ENCODE results near the gene CDC42BPB.
A peak's percentile ranks its signal among the peaks of the same experiment; 100 is the strongest.

The CDC42BPB gene

DNA sequence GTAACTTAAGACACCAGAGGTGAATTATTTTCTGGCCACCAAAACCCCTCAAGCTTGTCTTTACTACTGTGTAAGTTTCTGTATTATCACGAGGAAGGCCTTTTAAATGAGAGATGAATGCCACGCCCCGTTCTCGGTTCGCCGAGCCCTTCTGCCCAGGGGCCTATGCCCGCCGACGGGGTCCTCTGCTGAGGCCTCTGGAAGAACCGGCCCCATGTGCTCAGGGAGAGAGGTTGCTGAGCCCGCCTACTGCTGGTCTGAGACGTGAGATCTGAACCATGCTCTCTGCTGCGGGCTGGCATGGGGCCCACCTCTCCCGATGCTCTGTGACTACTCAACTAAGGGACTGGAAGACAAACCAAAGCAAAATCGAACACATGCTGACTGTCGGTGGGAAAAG, 113.9 kb downstream of the CDC42BPB start:
- H3K27ac ChIP-seq (ENCODE audit: low read depth, low read length) = no peak overlapping the region
- no peak overlapping the region for H3K4me3 ChIP-seq (ENCODE audit: insufficient read depth, low read length, poor library complexity, severe bottlenecking)
- H3F3A ChIP-seq (ENCODE audit: insufficient read depth) = peaks cover 7% of the 10 kb centered on the region
- no peaks in the 10 kb centered on the region for H3K27me3 ChIP-seq (ENCODE audit: low read length)
- H3K79me2 ChIP-seq (ENCODE audit: insufficient read depth, low read length) = no peaks in the 10 kb centered on the region
- no peaks in the 10 kb centered on the region for H3K36me3 ChIP-seq (ENCODE audit: low read length)
- no peaks in the 10 kb centered on the region for H3K9me2 ChIP-seq (replicated peaks; ENCODE audit: insufficient read depth, low read length)
- no peaks in the 10 kb centered on the region for H4K20me1 ChIP-seq (ENCODE audit: low read depth, low read length)
- no peak overlapping the region for H2AFZ ChIP-seq (ENCODE audit: low read depth, low read length, severe bottlenecking)
- TF ChIP-seq, protein P1, sequence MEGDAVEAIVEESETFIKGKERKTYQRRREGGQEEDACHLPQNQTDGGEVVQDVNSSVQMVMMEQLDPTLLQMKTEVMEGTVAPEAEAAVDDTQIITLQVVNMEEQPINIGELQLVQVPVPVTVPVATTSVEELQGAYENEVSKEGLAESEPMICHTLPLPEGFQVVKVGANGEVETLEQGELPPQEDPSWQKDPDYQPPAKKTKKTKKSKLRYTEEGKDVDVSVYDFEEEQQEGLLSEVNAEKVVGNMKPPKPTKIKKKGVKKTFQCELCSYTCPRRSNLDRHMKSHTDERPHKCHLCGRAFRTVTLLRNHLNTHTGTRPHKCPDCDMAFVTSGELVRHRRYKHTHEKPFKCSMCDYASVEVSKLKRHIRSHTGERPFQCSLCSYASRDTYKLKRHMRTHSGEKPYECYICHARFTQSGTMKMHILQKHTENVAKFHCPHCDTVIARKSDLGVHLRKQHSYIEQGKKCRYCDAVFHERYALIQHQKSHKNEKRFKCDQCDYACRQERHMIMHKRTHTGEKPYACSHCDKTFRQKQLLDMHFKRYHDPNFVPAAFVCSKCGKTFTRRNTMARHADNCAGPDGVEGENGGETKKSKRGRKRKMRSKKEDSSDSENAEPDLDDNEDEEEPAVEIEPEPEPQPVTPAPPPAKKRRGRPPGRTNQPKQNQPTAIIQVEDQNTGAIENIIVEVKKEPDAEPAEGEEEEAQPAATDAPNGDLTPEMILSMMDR (IDR thresholded peaks at IDR 0.05; ENCODE audit: insufficient read depth, low read length, poor library complexity, severe bottlenecking) = no peak
- TF ChIP-seq EZH2phosphoT487 (conservative IDR thresholded peaks at IDR 0.05; ENCODE audit: low read length) = no peak
- H3K4me2 ChIP-seq (ENCODE audit: low read depth, low read length, poor library complexity, severe bottlenecking) = no peak overlapping the region
- no peaks in the 10 kb centered on the region for H3K9me3 ChIP-seq (ENCODE audit: insufficient read depth, low read length)
- H3K9ac ChIP-seq (ENCODE audit: low read length) = no peak overlapping the region

DNA sequence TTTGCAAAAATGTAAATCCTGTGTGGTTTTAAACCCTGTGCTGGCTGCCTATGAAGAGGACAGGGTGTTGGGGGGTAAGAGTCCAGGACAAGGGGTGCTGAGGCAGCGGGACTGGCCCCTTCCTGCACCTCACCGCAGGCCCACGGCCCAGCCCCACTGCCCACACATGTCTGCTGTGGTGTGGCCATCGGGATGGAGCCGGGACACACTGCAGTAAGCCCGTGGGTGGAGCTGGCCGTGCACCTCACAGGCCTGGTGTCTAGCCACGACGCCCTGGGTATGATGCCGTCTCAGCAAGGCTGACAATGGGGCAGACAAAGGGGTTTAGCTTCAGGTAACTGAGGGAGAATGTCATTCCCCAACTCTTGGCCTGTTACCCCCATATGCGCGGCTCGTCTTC, 115.3 kb downstream of the CDC42BPB start:
- H3K36me3 ChIP-seq (ENCODE audit: low read length) = no peaks in the 10 kb centered on the region
- H3K79me2 ChIP-seq (ENCODE audit: insufficient read depth, low read length) = no peaks in the 10 kb centered on the region
- H2AFZ ChIP-seq (ENCODE audit: low read depth, low read length, severe bottlenecking) = no peak overlapping the region
- H3K4me3 ChIP-seq (ENCODE audit: insufficient read depth, low read length, poor library complexity, severe bottlenecking) = no peak overlapping the region
- peak overlapping the region; percentile 80 for H3K27ac ChIP-seq (ENCODE audit: low read depth, low read length)
- no peak overlapping the region for H3K9ac ChIP-seq (ENCODE audit: low read length)
- H3K9me3 ChIP-seq (ENCODE audit: insufficient read depth, low read length) = no peaks in the 10 kb centered on the region
- H3F3A ChIP-seq (ENCODE audit: insufficient read depth) = peaks cover 7% of the 10 kb centered on the region
- peak overlapping the region; percentile 40 for H3K4me2 ChIP-seq (ENCODE audit: low read depth, low read length, poor library complexity, severe bottlenecking)
- TF ChIP-seq, protein P1 (IDR thresholded peaks at IDR 0.05; ENCODE audit: insufficient read depth, low read length, poor library complexity, severe bottlenecking) = no peak
- H4K20me1 ChIP-seq (ENCODE audit: low read depth, low read length) = no peaks in the 10 kb centered on the region
- H3K27me3 ChIP-seq (ENCODE audit: low read length) = no peaks in the 10 kb centered on the region
- no peaks in the 10 kb centered on the region for H3K9me2 ChIP-seq (replicated peaks; ENCODE audit: insufficient read depth, low read length)

DNA sequence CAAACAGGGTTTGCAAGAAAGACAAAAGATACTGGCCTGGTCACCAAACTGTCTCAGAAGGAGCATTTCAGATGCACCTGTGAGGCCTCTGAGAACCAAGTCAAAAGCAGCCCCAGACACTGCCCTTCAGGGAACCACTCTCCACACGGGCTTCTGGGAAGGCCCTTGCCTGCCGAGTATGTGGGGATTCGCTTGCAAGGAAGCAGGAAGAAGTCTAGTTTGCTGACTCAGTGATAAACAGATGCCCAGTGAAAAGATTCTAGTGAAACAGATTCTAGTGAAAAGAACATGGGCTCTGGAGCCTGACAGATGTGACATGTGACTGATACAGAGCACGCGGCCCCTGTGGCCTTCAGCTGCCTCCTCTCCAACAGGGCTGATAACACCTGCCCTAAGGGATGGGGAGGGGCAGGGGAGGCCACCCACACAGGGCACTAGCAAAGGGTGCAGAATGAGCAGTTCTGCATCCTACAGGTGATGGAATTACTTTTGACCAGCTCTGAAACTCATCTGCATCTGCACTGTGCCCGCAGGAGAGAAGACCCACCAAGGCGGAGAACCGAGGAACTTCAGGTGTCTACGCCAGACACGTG, 115.8 kb downstream of the CDC42BPB start:
- Histone ChIP-seq H3F3A (ENCODE audit: insufficient read depth) (peaks cover 7% of the 10 kb centered on the region), H3K79me2 (ENCODE audit: insufficient read depth, low read length) (no peaks in the 10 kb centered on the region), H3K36me3 (ENCODE audit: low read length) (no peaks in the 10 kb centered on the region), H3K27me3 (ENCODE audit: low read length) (no peaks in the 10 kb centered on the region), H3K9me3 (ENCODE audit: insufficient read depth, low read length) (no peaks in the 10 kb centered on the region), H3K27ac (ENCODE audit: low read depth, low read length) (peak overlapping the region; percentile 80), H4K20me1 (ENCODE audit: low read depth, low read length) (no peaks in the 10 kb centered on the region), H3K4me3 (ENCODE audit: insufficient read depth, low read length, poor library complexity, severe bottlenecking) (no peak overlapping the region), H3K4me2 (ENCODE audit: low read depth, low read length, poor library complexity, severe bottlenecking) (peak overlapping the region; percentile 40), H3K9me2 (replicated peaks; ENCODE audit: insufficient read depth, low read length) (no peaks in the 10 kb centered on the region), H2AFZ (ENCODE audit: low read depth, low read length, severe bottlenecking) (no peak overlapping the region), H3K9ac (ENCODE audit: low read length) (peak overlapping the region; percentile 7; the same call in 1 of the 2 replicates)
- TF ChIP-seq EZH2phosphoT487 (conservative IDR thresholded peaks at IDR 0.05; ENCODE audit: low read length) = no peak
- TF ChIP-seq, protein P1 (IDR thresholded peaks at IDR 0.05; ENCODE audit: insufficient read depth, low read length, poor library complexity, severe bottlenecking) = no peak

Data from SU-DHL-6 (cell line).